EL (cell line): ENCODE measurements around the gene SAMHD1.
A peak's percentile ranks its signal among the peaks of the same experiment; 100 is the strongest.
"Not testable (repeated sequence)": the region's sequence is repeated elsewhere in the genome, so short reads cannot be mapped to it uniquely, and the experiment has no call there.

Source experiments
- DNase-seq: peaks from one replicate; pipeline ENCODE4 v3.0.0-alpha.2; 2016

The SAMHD1 gene

DNA sequence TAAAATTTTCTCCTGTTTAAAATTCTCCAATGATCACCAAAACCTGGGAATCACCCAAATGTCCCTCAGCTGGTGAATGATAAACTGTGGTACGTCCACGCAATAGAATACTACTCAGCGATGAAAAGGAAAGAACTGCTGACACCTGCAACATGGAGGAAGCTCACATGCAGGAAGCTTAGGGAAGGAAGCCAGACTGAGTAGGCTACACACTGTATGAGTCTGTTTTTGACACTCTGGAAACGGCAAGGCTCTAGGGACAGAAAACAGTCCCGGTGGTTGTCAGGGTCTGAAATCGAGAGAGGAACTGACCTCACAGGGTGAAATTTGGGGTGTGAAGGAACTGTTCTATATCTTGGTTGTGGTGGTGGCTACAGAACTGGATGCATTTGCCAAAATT, 100.7 kb downstream of the SAMHD1 start:
- no peak for DNase-seq

DNA sequence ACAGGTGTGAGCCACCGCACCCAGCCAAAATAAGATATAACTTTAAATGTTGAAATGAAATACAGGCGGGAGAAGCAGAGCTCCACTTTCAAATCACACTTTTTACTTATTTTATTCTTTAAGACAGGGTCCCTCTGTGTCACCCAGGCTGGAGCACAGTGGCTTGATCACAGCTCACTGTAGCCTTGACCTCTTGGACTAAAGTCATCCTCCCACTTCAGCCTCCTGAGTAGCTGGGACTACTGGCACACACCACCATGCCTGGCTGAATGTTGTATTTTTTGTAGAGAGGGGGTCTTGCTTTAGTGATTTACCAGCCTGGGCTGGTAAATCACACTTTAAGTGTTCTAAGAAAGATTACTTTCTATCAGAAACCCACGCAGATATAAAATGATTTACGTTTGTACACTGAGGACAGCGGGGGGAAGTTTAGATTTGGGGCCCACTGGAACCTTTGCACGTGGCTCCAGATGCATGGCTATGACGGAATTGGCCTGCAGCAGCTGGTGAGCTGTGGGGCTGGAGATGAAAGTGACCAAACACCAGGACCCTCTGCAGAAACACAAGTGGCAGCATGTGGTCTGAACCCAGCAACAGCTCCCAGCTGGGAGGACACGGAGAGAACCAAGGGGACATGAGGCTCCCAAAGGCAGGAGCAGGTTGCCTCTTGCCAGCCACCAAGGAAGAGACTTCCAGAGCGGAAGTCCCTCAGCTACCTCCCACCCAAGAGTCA, 102.0 kb downstream of the SAMHD1 start:
- no peak for DNase-seq

GRCh38 chr20:36848677-36849076, 102.8 kb downstream of the SAMHD1 start:
- DNase-seq = no peak

- DNase-seq = peak; percentile 92
These were observed 103.3 kb downstream of the SAMHD1 start for GRCh38 chr20:36848078-36848660.

- DNase-seq = peak; percentile 40
These were observed 103.8 kb downstream of the SAMHD1 start for GRCh38 chr20:36847710-36848040.

DNA sequence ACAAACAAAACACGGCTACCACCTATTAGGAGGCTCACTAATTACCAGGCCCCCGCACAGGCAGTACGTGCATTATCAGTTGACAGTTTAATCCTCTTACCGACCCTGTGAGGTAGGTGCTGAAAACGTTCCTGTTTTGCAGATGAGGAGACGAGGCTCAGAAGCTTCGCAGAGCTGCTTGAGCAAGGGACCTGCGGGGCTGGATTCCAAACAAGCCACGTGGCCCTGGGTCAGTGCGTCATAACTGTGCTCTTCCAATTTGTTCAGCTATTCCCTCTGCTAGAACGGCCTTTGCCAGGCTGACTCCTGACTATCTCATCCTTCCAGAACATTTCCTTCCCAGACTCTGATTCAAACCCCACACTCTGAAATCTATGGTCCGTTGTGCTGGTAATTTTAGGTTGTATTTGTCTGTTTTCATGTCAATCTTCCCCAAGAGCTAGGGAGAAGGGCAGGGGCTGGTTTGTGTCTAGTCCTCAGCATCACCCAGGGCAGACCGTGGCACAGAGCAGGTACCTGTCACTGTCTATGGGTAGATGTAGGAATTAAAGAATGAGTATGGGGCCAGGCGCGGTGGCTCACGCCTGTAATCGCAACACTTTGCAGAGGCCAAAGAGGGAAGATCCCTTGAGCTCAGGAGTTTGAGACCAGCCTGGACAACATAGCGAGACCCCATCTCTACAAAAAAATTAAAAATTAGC, 104.3 kb downstream of the SAMHD1 start:
- DNase-seq = peak; percentile 89

- DNase-seq = no peak
These were observed 106.1 kb downstream of the SAMHD1 start for GRCh38 chr20:36845288-36845971.

DNA sequence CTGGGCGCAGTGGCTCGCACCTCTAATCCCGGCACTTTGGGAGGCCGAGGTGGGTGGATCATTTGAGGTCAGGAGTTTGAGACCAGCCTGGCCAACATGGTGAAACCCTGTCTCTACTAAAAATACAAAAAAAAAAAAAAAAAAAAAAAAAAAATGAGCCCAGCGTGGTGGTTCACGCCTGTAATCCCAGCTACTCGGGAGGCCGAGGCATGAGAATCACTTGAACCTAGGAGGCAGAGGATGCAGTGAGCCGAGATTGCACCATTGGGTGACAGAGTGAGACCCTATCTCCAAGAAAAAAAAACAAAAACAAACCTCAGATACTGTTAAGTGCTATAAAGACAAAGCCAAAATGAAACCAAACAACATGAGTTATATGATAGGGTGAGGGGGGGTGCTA, 110.5 kb downstream of the SAMHD1 start:
- DNase-seq = not testable (repeated sequence)
